Kidney (tissue), 14 donors: ENCODE data around the gene UVSSA. TPM values are rescaled to one million over a fixed set of nuclear protein-coding genes. Genes with fewer than 3 reads are reported as not detected.

Experiments used
- DNase-seq, 5 donors: peaks; one replicate each; pipeline ENCODE4 v3.0.0-alpha.2; 2013 to 2020
- FAIRE-seq: peaks from 2 replicates; lab custom pipeline; 2012; peaks lifted over from hg19 to GRCh38; lab: Jason Lieb, UNC
- H3K27ac ChIP-seq, 2 donors: one replicate each; pipeline ENCODE4 v1.7.0; 2013; ENCODE audit warnings: low read depth in 2 of 2, low read length in 2 of 2, inconsistent platforms in 1 of 2
- H3K27me3 ChIP-seq: one replicate; pipeline ENCODE4 v1.7.1; 2013; ENCODE audit warnings: low read length, inconsistent platforms; ENCODE audit not compliant: control insufficient read depth, insufficient read depth
- H3K36me3 ChIP-seq, 3 donors: one replicate each; pipeline versions ENCODE4 v1.7.0 to v1.7.1; 2013; ENCODE audit warnings: low read length in 3 of 3, control low read depth in 1 of 3, inconsistent platforms in 1 of 3; ENCODE audit not compliant: insufficient read depth in 3 of 3, control insufficient read depth in 2 of 3
- H3K4me1 ChIP-seq, 3 donors: one replicate each; pipeline versions ENCODE4 v1.7.0 to v1.7.1; 2013; ENCODE audit warnings: low read length in 3 of 3, inconsistent platforms in 1 of 3, low read depth in 1 of 3; ENCODE audit not compliant: control insufficient read depth in 2 of 3, insufficient read depth in 2 of 3
- H3K4me3 ChIP-seq, 3 donors: one replicate each; pipeline versions ENCODE4 v1.7.0 to v1.8.1; 2013; ENCODE audit warnings: low read length in 3 of 3, control low read depth in 1 of 3, inconsistent platforms in 1 of 3
- H3K9ac ChIP-seq, 3 donors: one replicate each; pipeline versions ENCODE4 v1.7.0 to v1.7.1; 2013; ENCODE audit warnings: low read length in 3 of 3, control low read depth in 1 of 3, inconsistent platforms in 1 of 3
- H3K9me3 ChIP-seq, 3 donors: one replicate each; pipeline versions ENCODE4 v1.7.0 to v1.7.1; 2013; ENCODE audit warnings: low read length in 3 of 3, control low read depth in 1 of 3, inconsistent platforms in 1 of 3; ENCODE audit not compliant: control insufficient read depth in 2 of 3, insufficient read depth in 1 of 3
- intact Hi-C: fragments of 100-400 bp; cut with DNase I; formaldehyde crosslinking; loops from one replicate; pipeline ENCODE4 v1.11.1; 2022
- polyA plus RNA-seq: library from polyadenylated mRNA; stranded (reverse); fragments of 350-450 nt; fragmentation: Illumina TruSeq; extraction: RNeasy Lipid Tissue Mini Kit (QIAGEN cat#74804); gene quantifications from one replicate; pipeline ENCODE4 v1.2.3, GENCODE V29; 2014; ENCODE audit warnings: low read depth, low replicate concordance; ENCODE audit not compliant: insufficient read depth
- total RNA-seq: library from RNA; stranded (reverse); fragmentation: NEBNext Ultra II Directional; extraction: Animal tissue kit (Norgen Biotek cat#: 25700); gene quantifications from one replicate; pipeline ENCODE4 v1.2.1, GENCODE V29; 2021
- TF ChIP-seq, protein P1 (sequence below): IDR thresholded peaks from 3 replicates; pipeline ENCODE4 v1.5.1; 2012; ENCODE audit warnings: mild to moderate bottlenecking, moderate library complexity, borderline replicate concordance; ENCODE audit not compliant: insufficient read depth; ENCODE audit errors: extremely low read depth
- donor health status: control.
- donor health status: control.
- donor health status: control.
- donor health status: control.
- donor health status: control.
- donor health status: DM: yes; HTN: yes; CAD: no.
- donor health status: Normal renal cell carcinoma (clear cell type).

UVSSA gene
- total and polyA plus RNA-seq, 2 donors from 2014 or later = 5.2 to 32.5 TPM

DNA sequence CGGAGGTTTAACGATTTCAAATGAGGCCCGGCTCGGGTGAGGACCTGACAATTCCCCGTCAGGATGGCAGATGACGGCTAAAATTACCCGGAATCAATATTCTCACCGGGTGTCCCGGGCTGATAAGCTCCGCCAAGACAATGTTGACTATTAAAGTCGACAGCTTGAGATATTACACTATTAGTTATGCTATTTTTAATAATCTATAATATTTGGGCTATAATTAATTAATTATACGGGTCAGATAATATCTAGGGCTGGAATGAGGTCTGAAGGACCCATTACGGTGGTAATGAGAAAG, 68.6 kb downstream of the UVSSA start:
- Histone ChIP-seq H3K27ac (no peak overlapping the region), H3K27me3 (peaks cover 27% of the 10 kb centered on the region), H3K4me1 (no peaks in the 10 kb centered on the region), H3K36me3 (no peaks in the 10 kb centered on the region), H3K9me3 (no peaks in the 10 kb centered on the region), H3K4me3 (no peak overlapping the region), H3K9ac (no peak overlapping the region)
- no peak for FAIRE-seq
- DNase-seq = no peak
- intact Hi-C loops = no loop called here
- TF ChIP-seq, protein P1, sequence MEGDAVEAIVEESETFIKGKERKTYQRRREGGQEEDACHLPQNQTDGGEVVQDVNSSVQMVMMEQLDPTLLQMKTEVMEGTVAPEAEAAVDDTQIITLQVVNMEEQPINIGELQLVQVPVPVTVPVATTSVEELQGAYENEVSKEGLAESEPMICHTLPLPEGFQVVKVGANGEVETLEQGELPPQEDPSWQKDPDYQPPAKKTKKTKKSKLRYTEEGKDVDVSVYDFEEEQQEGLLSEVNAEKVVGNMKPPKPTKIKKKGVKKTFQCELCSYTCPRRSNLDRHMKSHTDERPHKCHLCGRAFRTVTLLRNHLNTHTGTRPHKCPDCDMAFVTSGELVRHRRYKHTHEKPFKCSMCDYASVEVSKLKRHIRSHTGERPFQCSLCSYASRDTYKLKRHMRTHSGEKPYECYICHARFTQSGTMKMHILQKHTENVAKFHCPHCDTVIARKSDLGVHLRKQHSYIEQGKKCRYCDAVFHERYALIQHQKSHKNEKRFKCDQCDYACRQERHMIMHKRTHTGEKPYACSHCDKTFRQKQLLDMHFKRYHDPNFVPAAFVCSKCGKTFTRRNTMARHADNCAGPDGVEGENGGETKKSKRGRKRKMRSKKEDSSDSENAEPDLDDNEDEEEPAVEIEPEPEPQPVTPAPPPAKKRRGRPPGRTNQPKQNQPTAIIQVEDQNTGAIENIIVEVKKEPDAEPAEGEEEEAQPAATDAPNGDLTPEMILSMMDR = no peak

DNA sequence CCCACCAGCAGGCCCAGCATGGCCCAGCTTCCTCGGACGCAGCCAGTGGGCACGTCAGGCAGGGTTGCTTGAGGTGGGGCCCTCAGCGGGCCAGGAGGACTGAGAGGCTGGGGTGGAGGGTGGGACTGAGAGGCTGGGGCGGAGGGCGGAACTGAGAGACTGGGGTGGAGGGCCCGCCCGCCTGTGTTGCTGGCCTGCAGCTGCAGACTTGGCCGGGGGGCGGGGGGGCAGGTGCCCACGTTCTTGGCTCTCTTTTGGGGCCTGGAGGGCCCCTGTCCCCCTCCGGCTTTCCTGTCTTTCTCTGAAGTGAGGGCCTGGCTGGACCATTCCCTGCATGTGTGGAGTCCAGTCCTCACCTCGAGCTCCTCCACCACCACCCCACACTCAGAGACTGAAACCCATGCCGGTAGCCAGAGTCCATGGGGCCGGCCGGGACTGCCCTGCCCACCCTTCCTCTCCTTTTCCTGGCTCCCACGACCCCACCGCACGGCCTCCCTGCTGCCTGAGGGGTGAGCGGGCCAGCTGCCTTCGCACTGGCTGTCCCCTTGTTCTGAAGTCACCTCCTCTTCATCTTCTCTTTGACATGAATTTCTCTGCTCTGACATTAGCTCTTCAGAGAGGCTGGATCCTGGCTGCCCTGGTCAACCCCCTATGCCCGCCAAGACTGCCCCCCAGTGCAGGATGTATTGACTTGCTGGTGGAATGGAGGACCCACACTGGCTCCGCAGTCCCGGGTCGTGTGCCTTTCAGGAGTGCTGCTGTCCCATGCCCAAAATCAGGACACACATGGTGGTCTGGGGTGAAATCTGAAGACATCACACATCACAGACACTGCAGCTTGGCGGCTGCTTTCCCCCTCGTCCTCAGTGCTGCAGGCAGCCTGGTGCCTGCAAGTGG, 69.3 kb downstream of the UVSSA start:
- no peak for FAIRE-seq
- peak in 1 of 5 donors; percentile 69 for DNase-seq
- Histone ChIP-seq H3K4me3 (no peak overlapping the region), H3K9ac (no peak overlapping the region), H3K9me3 (no peaks in the 10 kb centered on the region), H3K4me1 (no peaks in the 10 kb centered on the region), H3K27ac (no peak overlapping the region), H3K27me3 (peaks cover 25% of the 10 kb centered on the region), H3K36me3 (no peaks in the 10 kb centered on the region)
- intact Hi-C loops = no loop called here
- TF ChIP-seq, protein P1 = no peak

DNA sequence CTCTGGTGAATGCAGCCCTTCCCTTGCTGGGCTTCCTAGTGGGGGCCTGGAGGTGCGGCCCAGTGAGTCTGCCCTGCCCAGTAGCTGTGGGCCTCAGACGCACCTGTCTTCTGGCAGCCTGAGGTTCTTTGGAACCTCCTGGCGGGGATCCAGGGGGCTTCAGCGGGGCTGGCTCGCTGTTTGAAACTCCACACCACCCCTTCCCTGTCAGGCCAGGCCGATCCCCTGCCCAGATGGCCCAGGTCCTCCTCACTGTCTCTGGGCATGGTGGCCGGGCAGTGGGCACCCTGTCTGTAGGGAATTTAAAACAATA, 69.9 kb downstream of the UVSSA start:
- Histone ChIP-seq H3K27ac (no peak overlapping the region), H3K4me1 (no peaks in the 10 kb centered on the region), H3K27me3 (peaks cover 24% of the 10 kb centered on the region), H3K36me3 (no peaks in the 10 kb centered on the region), H3K9me3 (no peaks in the 10 kb centered on the region), H3K9ac (no peak overlapping the region), H3K4me3 (no peak overlapping the region)
- FAIRE-seq = no peak
- TF ChIP-seq, protein P1 = no peak
- intact Hi-C loops = no loop called here
- peak in 2 of 5 donors; percentile 5 to 65 for DNase-seq
